Ovary (tissue), 9 donors: ENCODE measurements around the gene C8G. TPM values are rescaled to one million over a fixed set of nuclear protein-coding genes. Genes with fewer than 3 reads are reported as not detected.

Source experiments
- DNase-seq, 5 donors: peaks; one replicate each; pipeline ENCODE4 v3.0.0-alpha.2; 2019 to 2020
- H3K27ac ChIP-seq, 2 donors: fragments of 200-600 bp; one replicate each; pipeline versions ENCODE4 v1.5.1 to v1.8.0; 2019 to 2022
- H3K27me3 ChIP-seq: fragments of 200-600 bp; one replicate; pipeline ENCODE4 v1.8.0; 2022
- H3K36me3 ChIP-seq: fragments of 200-600 bp; sonication (generic); one replicate; pipeline ENCODE4 v1.5.1; 2019
- H3K4me1 ChIP-seq: one replicate; pipeline ENCODE4 v1.8.1; 2013; ENCODE audit warnings: mild to moderate bottlenecking, moderate library complexity; ENCODE audit not compliant: insufficient read depth
- H3K4me3 ChIP-seq: fragments of 200-600 bp; sonication (generic); one replicate; pipeline ENCODE4 v1.5.1; 2017
- H3K9me3 ChIP-seq, 2 donors: fragments of 200-600 bp in 1 of 2; sonication (generic) in 1 of 2; one replicate each; pipeline versions ENCODE4 v1.5.1 to v1.8.1; 2013 to 2019; ENCODE audit warnings: mild to moderate bottlenecking in 1 of 2, moderate library complexity in 1 of 2
- EP300 ChIP-seq: sonication (generic); formaldehyde crosslinking; IDR thresholded peaks from one replicate; pipeline ENCODE4 v1.6.1; 2017; ENCODE audit warnings: antibody characterized with exemption
- POLR2A ChIP-seq: fragments of 450-650 bp; IDR thresholded peaks from one replicate; pipeline ENCODE4 v1.6.1; 2017; ENCODE audit warnings: antibody characterized with exemption, mild to moderate bottlenecking, moderate library complexity
- WGBS, 3 donors: extraction: QIAGEN DNeasy Blood & Tissue Kit in 1 of 3; methylation state at CpG; one replicate each; pipeline versions ENCODE4 v1.1.5 to v1.1.7; 2013 to 2017; 5-methylcytosine and 5-hydroxymethylcytosine counted together
- intact Hi-C, 4 donors: fragments of 100-400 bp; cut with DNase I; formaldehyde crosslinking; loops; one replicate each; pipeline versions ENCODE4 v1.11.0 to v1.15.1; 2022 to 2023
- polyA plus RNA-seq, 2 donors: library from polyadenylated mRNA; stranded (reverse); fragments of 200-250 nt in 1 of 2; fragments of 350-450 nt in 1 of 2; fragmentation: Illumina TruSeq in 1 of 2; extraction: RNeasy Lipid Tissue Mini Kit (QIAGEN cat#74804) in 1 of 2; gene quantifications; one replicate each; pipeline ENCODE4 v1.2.3, GENCODE V29; 2013 to 2014
- total RNA-seq, 7 donors: library from RNA; depleted of rRNA in 2 of 7; stranded (reverse); fragments of >200 nt in 2 of 7; fragmentation: NEBNext Ultra II Directional in 3 of 7; extraction: Animal tissue kit (Norgen Biotek cat#: 25700) in 3 of 7; gene quantifications; one replicate each; pipeline versions ENCODE4 v1.1.0 to v1.2.4, GENCODE V29; 2016 to 2023
- TF ChIP-seq, protein P1 (sequence below), 3 donors: fragments of 450-650 bp in 2 of 3; fragments of 200-600 bp in 1 of 3; IDR thresholded peaks; one replicate each; pipeline versions ENCODE4 v1.5.1 to v1.8.0; 2016 to 2022; ENCODE audit warnings: antibody characterized with exemption in 3 of 3, mild to moderate bottlenecking in 1 of 3
- donor health status: DM: no; HTN: no; CAD: no; lungs with moderate emphysema.
- donor health status: DM: no; HTN: no; CAD: no.
- donor health status: Bipolar disorder and iron deficiency.
- donor health status: DM: yes; HTN: yes; CAD: no.
- donor health status: DM: no; HTN: no; CAD: no.
- donor health status: DM: yes; HTN: yes; CAD: no.

The C8G gene
- total and polyA plus RNA-seq, 9 donors: 0.38 to 1.00 TPM; not detected in 7

- intact Hi-C loops: no loop called here
- TF ChIP-seq, protein P1, sequence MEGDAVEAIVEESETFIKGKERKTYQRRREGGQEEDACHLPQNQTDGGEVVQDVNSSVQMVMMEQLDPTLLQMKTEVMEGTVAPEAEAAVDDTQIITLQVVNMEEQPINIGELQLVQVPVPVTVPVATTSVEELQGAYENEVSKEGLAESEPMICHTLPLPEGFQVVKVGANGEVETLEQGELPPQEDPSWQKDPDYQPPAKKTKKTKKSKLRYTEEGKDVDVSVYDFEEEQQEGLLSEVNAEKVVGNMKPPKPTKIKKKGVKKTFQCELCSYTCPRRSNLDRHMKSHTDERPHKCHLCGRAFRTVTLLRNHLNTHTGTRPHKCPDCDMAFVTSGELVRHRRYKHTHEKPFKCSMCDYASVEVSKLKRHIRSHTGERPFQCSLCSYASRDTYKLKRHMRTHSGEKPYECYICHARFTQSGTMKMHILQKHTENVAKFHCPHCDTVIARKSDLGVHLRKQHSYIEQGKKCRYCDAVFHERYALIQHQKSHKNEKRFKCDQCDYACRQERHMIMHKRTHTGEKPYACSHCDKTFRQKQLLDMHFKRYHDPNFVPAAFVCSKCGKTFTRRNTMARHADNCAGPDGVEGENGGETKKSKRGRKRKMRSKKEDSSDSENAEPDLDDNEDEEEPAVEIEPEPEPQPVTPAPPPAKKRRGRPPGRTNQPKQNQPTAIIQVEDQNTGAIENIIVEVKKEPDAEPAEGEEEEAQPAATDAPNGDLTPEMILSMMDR (IDR thresholded peaks at IDR 0.05): no peak
- TF ChIP-seq POLR2A (no peak), EP300 (no peak)
- no peak overlapping the region for H3K27ac ChIP-seq
- H3K4me3 ChIP-seq: no peak overlapping the region
- H3K9me3 ChIP-seq: no peaks in the 10 kb centered on the region
- WGBS, 3 donors: 89 to 95% (median 90%) methylated on average over 8 of the region's 8 CpGs
- H3K27me3 ChIP-seq: no peaks in the 10 kb centered on the region
- DNase-seq: no peak
- no peaks in the 10 kb centered on the region for H3K36me3 ChIP-seq
- H3K4me1 ChIP-seq: no peaks in the 10 kb centered on the region
Measured at GRCh38 chr9:136936645-136937170, 8.3 kb upstream of the C8G start.

GRCh38 chr9:136937186-136938001 is 7.6 kb upstream of the C8G start:
- no peaks in the 10 kb centered on the region for H3K4me1 ChIP-seq
- intact Hi-C loops: no loop called here
- 87 to 95% (median 88%) methylated on average over 15 of the region's 15 CpGs for WGBS, 3 donors
- H3K9me3 ChIP-seq: no peaks in the 10 kb centered on the region
- no peaks in the 10 kb centered on the region for H3K27me3 ChIP-seq
- DNase-seq: no peak
- H3K27ac ChIP-seq: no peak overlapping the region
- no peak overlapping the region for H3K4me3 ChIP-seq
- no peaks in the 10 kb centered on the region for H3K36me3 ChIP-seq
- TF ChIP-seq, protein P1 (IDR thresholded peaks at IDR 0.05): no peak
- no peak for TF ChIP-seq POLR2A
- TF ChIP-seq EP300: no peak

DNA sequence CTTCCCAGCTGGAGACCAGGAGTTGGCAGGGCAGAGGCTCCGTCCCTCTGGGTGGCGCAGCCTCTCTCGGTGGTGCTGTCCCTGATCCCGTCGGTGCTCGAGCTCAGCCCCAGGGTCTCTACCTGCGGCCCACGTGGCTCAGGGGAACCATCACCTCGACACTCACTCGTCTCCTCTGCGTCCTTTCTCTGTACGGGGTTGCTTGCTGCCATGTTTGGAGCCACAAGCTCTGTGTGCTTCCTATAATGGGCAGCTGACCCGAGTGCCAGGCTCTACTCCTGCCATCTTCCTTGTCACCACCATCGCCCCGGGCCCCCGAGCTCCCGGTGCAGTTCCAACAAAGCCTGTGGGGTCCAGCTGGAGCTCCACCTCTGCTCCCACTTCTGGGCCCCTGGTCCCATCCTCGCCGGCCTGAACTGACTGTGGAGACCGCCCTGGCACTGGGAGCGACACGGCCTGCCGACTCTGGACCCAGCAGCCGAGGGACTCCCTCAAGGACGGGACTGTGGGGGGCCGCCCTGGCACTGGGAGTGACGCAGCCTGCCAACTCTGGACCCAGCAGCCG is 5.5 kb upstream of the C8G start:
- H3K4me3 ChIP-seq: no peak overlapping the region
- peak in 1 of 5 donors; percentile 29 for DNase-seq
- no peaks in the 10 kb centered on the region for H3K27me3 ChIP-seq
- intact Hi-C loops: no loop called here
- TF ChIP-seq EP300 (no peak), POLR2A (no peak)
- TF ChIP-seq, protein P1 (IDR thresholded peaks at IDR 0.05): no peak
- no peaks in the 10 kb centered on the region for H3K9me3 ChIP-seq
- H3K27ac ChIP-seq: no peak overlapping the region
- 84 to 88% (median 87%) methylated on average over 27 to 28 of the region's 28 CpGs for WGBS, 3 donors
- H3K4me1 ChIP-seq: peaks cover 7% of the 10 kb centered on the region
- no peaks in the 10 kb centered on the region for H3K36me3 ChIP-seq

DNA sequence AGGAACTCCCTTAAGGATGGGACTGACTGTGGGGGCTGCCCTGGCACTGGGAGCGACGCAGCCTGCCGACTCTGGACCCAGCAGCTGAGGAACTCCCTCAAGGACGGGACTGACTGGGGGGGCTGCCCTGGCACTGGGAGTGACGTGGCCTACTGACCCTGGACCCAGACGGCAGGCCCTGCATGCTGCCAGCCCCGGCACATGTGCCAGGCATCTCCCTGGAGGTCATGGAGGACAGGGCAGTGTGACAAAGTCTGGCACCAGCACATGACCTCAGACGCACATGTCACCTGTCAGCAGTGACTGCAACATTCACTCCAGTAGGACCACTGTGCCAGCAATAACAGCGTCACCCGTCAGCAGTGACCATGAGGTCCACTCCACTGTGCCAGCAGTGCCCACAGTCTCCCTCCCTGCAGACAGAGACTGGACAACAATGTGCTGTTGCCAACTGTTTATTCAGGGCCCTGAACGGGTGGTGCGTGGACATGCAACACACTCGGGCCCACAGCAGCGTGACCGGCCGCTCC is 5.0 kb upstream of the C8G start:
- intact Hi-C loops: loop anchor here in 1 of 4 donors (5.0 to 10.0 kb wide), 2 partner anchors 53 to 95 kb away; partner anchors contain the start of genes AJM1, PHPT1 and TRAF2
- peak in 1 of 5 donors; percentile 24 for DNase-seq
- no peak overlapping the region for H3K4me3 ChIP-seq
- peaks cover 7% of the 10 kb centered on the region for H3K4me1 ChIP-seq
- TF ChIP-seq, protein P1 (IDR thresholded peaks at IDR 0.05): no peak
- TF ChIP-seq POLR2A: no peak
- TF ChIP-seq EP300: no peak
- H3K36me3 ChIP-seq: no peaks in the 10 kb centered on the region
- H3K27me3 ChIP-seq: no peaks in the 10 kb centered on the region
- H3K9me3 ChIP-seq: no peaks in the 10 kb centered on the region
- 59 to 60% (median 59%) methylated on average over 10 to 16 of the region's 16 CpGs for WGBS, 3 donors
- H3K27ac ChIP-seq: no peak overlapping the region
